Caco-2 (cell line): Measurements from ENCODE around the gene VCAN. TPM values are rescaled to one million over a fixed set of nuclear protein-coding genes. Genes with fewer than 3 reads are reported as not detected.

Source experiments
- BruUV-seq: library from RNA; stranded (reverse); fragments of 400-500 nt; replicated peaks from 2 replicates; lab custom pipeline; 2021; lab: Mats Ljungman, UMichigan
- CTCF ChIA-PET: fragments of 300-600 bp; sonication (Branson Sonifier 250); formaldehyde crosslinking; loops from one replicate; lab custom pipeline; 2022; ENCODE audit warnings: antibody characterized with exemption; lab: Charles Lee
- POLR2A ChIA-PET: fragments of 300-600 bp; sonication (Branson Sonifier 250); formaldehyde crosslinking; loops from one replicate; lab custom pipeline; 2022; ENCODE audit warnings: antibody characterized with exemption; lab: Charles Lee
- DNase-seq, 2 experiments: peaks; one replicate each; pipeline versions ENCODE4 v3.0.0 to v3.0.0-alpha.2; 2020 to 2022
- H3K27me3 ChIP-seq: replicated peaks from 2 replicates; pipeline ENCODE4 v1.6.0; 2011; ENCODE audit warnings: low read length; ENCODE audit not compliant: control insufficient read depth, insufficient read depth
- H3K36me3 ChIP-seq: 2 replicates; pipeline ENCODE4 v1.5.1; 2011; ENCODE audit warnings: low read length; ENCODE audit not compliant: control insufficient read depth, insufficient read depth
- H3K4me1 ChIP-seq: fragments of 250-450 bp; sonication (Bioruptor Pico); 2 replicates; pipeline ENCODE4 v1.5.1; 2020; ENCODE audit warnings: mild to moderate bottlenecking
- H3K4me3 ChIP-seq: 2 replicates; pipeline ENCODE4 v1.5.1; 2011; ENCODE audit warnings: low read depth, mild to moderate bottlenecking, control low read depth, low read length
- H3K9me3 ChIP-seq: fragments of 250-450 bp; sonication (Bioruptor Pico); 2 replicates; pipeline ENCODE4 v1.5.1; 2020; ENCODE audit warnings: mild to moderate bottlenecking, moderate library complexity
- H3K27ac Mint-ChIP-seq: one replicate; pipeline ENCODE4 v1.8.0; 2022; ENCODE audit warnings: mixed read lengths; ENCODE audit not compliant: unreplicated experiment
- H3K27me3 Mint-ChIP-seq: one replicate; pipeline ENCODE4 v1.8.0; 2022; ENCODE audit warnings: mixed read lengths; ENCODE audit not compliant: insufficient read depth, unreplicated experiment
- H3K36me3 Mint-ChIP-seq: one replicate; pipeline ENCODE4 v1.8.0; 2022; ENCODE audit warnings: mild to moderate bottlenecking, mixed read lengths; ENCODE audit not compliant: insufficient read depth, unreplicated experiment
- H3K4me1 Mint-ChIP-seq: one replicate; pipeline ENCODE4 v1.8.0; 2022; ENCODE audit warnings: low read depth, mixed read lengths; ENCODE audit not compliant: unreplicated experiment
- H3K4me3 Mint-ChIP-seq: one replicate; pipeline ENCODE4 v1.8.0; 2022; ENCODE audit warnings: mild to moderate bottlenecking, moderate library complexity, mixed read lengths; ENCODE audit not compliant: unreplicated experiment
- H3K9me3 Mint-ChIP-seq: one replicate; pipeline ENCODE4 v1.8.0; 2022; ENCODE audit warnings: mixed read lengths; ENCODE audit not compliant: unreplicated experiment
- CTCF ChIP-seq, 2 experiments: fragments of 200-600 bp in 1 of 2; IDR thresholded peaks; 1 replicate in 1 of 2; 2 replicates in 1 of 2; pipeline versions ENCODE4 v1.5.1 to v1.8.0; 2011 to 2022; ENCODE audit warnings: antibody characterized with exemption in 1 of 2, control low read depth in 1 of 2, inconsistent platforms in 1 of 2, low read depth in 1 of 2, low read length in 1 of 2, mild to moderate bottlenecking in 1 of 2, moderate library complexity in 1 of 2; ENCODE audit not compliant: insufficient read depth in 1 of 2, severe bottlenecking in 1 of 2, unreplicated experiment in 1 of 2
- intact Hi-C: fragments of 100-400 bp; cut with micrococcal nuclease; formaldehyde crosslinking; loops from one replicate; pipeline ENCODE4 v1.10.0; 2022; ENCODE audit not compliant: unreplicated experiment
- total RNA-seq: library from RNA; stranded (reverse); gene quantifications from 2 replicates; pipeline ENCODE4 v1.2.3, GENCODE V29; 2022

Gene VCAN
- total RNA-seq, 1 experiment from 2014 or later = 27.4 TPM

- Mint-ChIP-seq H3K9me3 (no peaks in the 10 kb centered on the region), H3K4me3 (no peak overlapping the region), H3K27ac (no peak overlapping the region), H3K36me3 (no peaks in the 10 kb centered on the region), H3K27me3 (peaks cover 7% of the 10 kb centered on the region), H3K4me1 (no peaks in the 10 kb centered on the region)
- BruUV-seq = no TSS peak
- CTCF ChIA-PET = no interaction called here
- no peak for TF ChIP-seq CTCF (IDR thresholded peaks at IDR 0.05; ENCODE audit: insufficient read depth in 1 of 2, low read depth in 1 of 2, low read length in 1 of 2, severe bottlenecking in 1 of 2, unreplicated experiment in 1 of 2)
- H3K4me1 ChIP-seq = no peaks in the 10 kb centered on the region
- no peak for DNase-seq
- H3K9me3 ChIP-seq = no peaks in the 10 kb centered on the region
- H3K4me3 ChIP-seq = no peak overlapping the region
- POLR2A ChIA-PET = no interaction called here
- H3K36me3 ChIP-seq = no peaks in the 10 kb centered on the region
- no peaks in the 10 kb centered on the region for H3K27me3 ChIP-seq
- intact Hi-C loops = loop anchor here (5.0 kb wide), 1 partner anchor 34 kb away; no protein-coding TSS in a partner anchor
Measured at GRCh38 chr5:83528439-83528769, 56.9 kb downstream of the VCAN start.

- CTCF ChIA-PET = no interaction called here
- POLR2A ChIA-PET = no interaction called here
- peaks cover 4% of the 10 kb centered on the region for H3K27me3 Mint-ChIP-seq
- Histone ChIP-seq H3K27me3 (no peaks in the 10 kb centered on the region), H3K4me1 (no peaks in the 10 kb centered on the region), H3K9me3 (no peaks in the 10 kb centered on the region), H3K36me3 (no peaks in the 10 kb centered on the region), H3K4me3 (no peak overlapping the region)
- H3K36me3 Mint-ChIP-seq = no peaks in the 10 kb centered on the region
- H3K4me3 Mint-ChIP-seq = no peak overlapping the region
- no peaks in the 10 kb centered on the region for H3K9me3 Mint-ChIP-seq
- DNase-seq = no peak
- no peak overlapping the region for H3K27ac Mint-ChIP-seq
- no TSS peak for BruUV-seq
- no peak for TF ChIP-seq CTCF (IDR thresholded peaks at IDR 0.05; ENCODE audit: insufficient read depth in 1 of 2, low read depth in 1 of 2, low read length in 1 of 2, severe bottlenecking in 1 of 2, unreplicated experiment in 1 of 2)
- intact Hi-C loops = no loop called here
- no peaks in the 10 kb centered on the region for H3K4me1 Mint-ChIP-seq
Measured at GRCh38 chr5:83530193-83530592, 58.6 kb downstream of the VCAN start.

GRCh38 chr5:83531661-83532060 is 60.1 kb downstream of the VCAN start:
- Mint-ChIP-seq H3K36me3 (no peaks in the 10 kb centered on the region), H3K27ac (no peak overlapping the region), H3K4me1 (no peaks in the 10 kb centered on the region), H3K4me3 (no peak overlapping the region), H3K9me3 (no peaks in the 10 kb centered on the region), H3K27me3 (peaks cover 4% of the 10 kb centered on the region)
- Histone ChIP-seq H3K4me1 (no peaks in the 10 kb centered on the region), H3K36me3 (no peaks in the 10 kb centered on the region), H3K9me3 (no peaks in the 10 kb centered on the region), H3K4me3 (no peak overlapping the region), H3K27me3 (no peaks in the 10 kb centered on the region)
- TF ChIP-seq CTCF (IDR thresholded peaks at IDR 0.05; ENCODE audit: insufficient read depth in 1 of 2, low read depth in 1 of 2, low read length in 1 of 2, severe bottlenecking in 1 of 2, unreplicated experiment in 1 of 2) = no peak
- intact Hi-C loops = no loop called here
- no peak for DNase-seq
- CTCF ChIA-PET = no interaction called here
- BruUV-seq = no TSS peak
- POLR2A ChIA-PET = no interaction called here
